ENCODE measurements around the gene ZNF277. TPM values are rescaled to one million over a fixed set of nuclear protein-coding genes. Genes with fewer than 3 reads are reported as not detected.

The ZNF277 gene
- total RNA-seq, 4 donors from 2014 or later: 17.1 to 38.4 (median 29.5) TPM

GRCh38 chr7:112201839-112202238, 4.7 kb upstream of the ZNF277 start:
- H3K4me1 ChIP-seq: peaks cover 0 to 31% (median 0%) of the 10 kb centered on the region in 3 donors
- H3K27ac ChIP-seq: no peak overlapping the region
- no peak overlapping the region for H3K4me3 ChIP-seq
- H3K27me3 ChIP-seq: no peaks in the 10 kb centered on the region
- H3K9me3 ChIP-seq: no peaks in the 10 kb centered on the region
- no peaks in the 10 kb centered on the region for H3K36me3 ChIP-seq
- TF ChIP-seq CTCF (IDR thresholded peaks at IDR 0.05) (no peak), EP300 (IDR thresholded peaks at IDR 0.05) (no peak), POLR2A (IDR thresholded peaks at IDR 0.05) (no peak), POLR2AphosphoS5 (IDR thresholded peaks at IDR 0.05) (no peak)
- no peak for ATAC-seq

GRCh38 chr7:112202816-112203215, 3.7 kb upstream of the ZNF277 start:
- WGBS, 2 donors (ENCODE audit: low coverage in 1 of 2): 39 to 41% methylated on average over 2 of the region's 2 CpGs
- H3K27ac ChIP-seq: peak overlapping the region in 1 of 4 donors; percentile 25

GRCh38 chr7:112203365-112203739, 3.1 kb upstream of the ZNF277 start:
- ATAC-seq: no peak
- Histone ChIP-seq H3K4me3 (peak overlapping the region in 1 of 2 donors; percentile 88), H3K27me3 (no peaks in the 10 kb centered on the region), H3K36me3 (no peaks in the 10 kb centered on the region), H3K27ac (no peak overlapping the region), H3K9me3 (no peaks in the 10 kb centered on the region), H3K4me1 (peaks cover 0 to 44% (median 0%) of the 10 kb centered on the region in 3 donors)
- WGBS, 2 donors (ENCODE audit: low coverage in 1 of 2): 60 to 71% methylated on average over 4 of the region's 4 CpGs
- TF ChIP-seq CTCF (IDR thresholded peaks at IDR 0.05) (no peak), EP300 (IDR thresholded peaks at IDR 0.05) (no peak), POLR2AphosphoS5 (IDR thresholded peaks at IDR 0.05) (no peak), POLR2A (IDR thresholded peaks at IDR 0.05) (no peak)

More at GRCh38 chr7:112202816-112203215, 3.7 kb upstream of the ZNF277 start:
- H3K4me3 ChIP-seq: no peak overlapping the region
- ATAC-seq: no peak
- no peaks in the 10 kb centered on the region for H3K36me3 ChIP-seq
- no peaks in the 10 kb centered on the region for H3K27me3 ChIP-seq
- H3K9me3 ChIP-seq: no peaks in the 10 kb centered on the region
- TF ChIP-seq CTCF (IDR thresholded peaks at IDR 0.05) (no peak), EP300 (IDR thresholded peaks at IDR 0.05) (no peak), POLR2A (IDR thresholded peaks at IDR 0.05) (no peak), POLR2AphosphoS5 (IDR thresholded peaks at IDR 0.05) (no peak)
- H3K4me1 ChIP-seq: peaks cover 0 to 40% (median 0%) of the 10 kb centered on the region in 3 donors

GRCh38 chr7:112204499-112205342, 1.8 kb upstream of the ZNF277 start:
- WGBS, 2 donors (ENCODE audit: low coverage in 1 of 2): 1 to 3% methylated on average over 9 to 11 of the region's 14 CpGs
- Histone ChIP-seq H3K9me3 (no peaks in the 10 kb centered on the region), H3K27ac (peak overlapping the region; percentile 3 to 90 (median 88)), H3K4me1 (peaks cover 0 to 41% (median 0%) of the 10 kb centered on the region in 3 donors), H3K36me3 (no peaks in the 10 kb centered on the region), H3K4me3 (peak overlapping the region; percentile 83 to 88), H3K27me3 (no peaks in the 10 kb centered on the region)
- ATAC-seq: no peak
- TF ChIP-seq EP300 (IDR thresholded peaks at IDR 0.05) (no peak), POLR2A (IDR thresholded peaks at IDR 0.05) (no peak), POLR2AphosphoS5 (IDR thresholded peaks at IDR 0.05) (no peak), CTCF (IDR thresholded peaks at IDR 0.05) (no peak)
